T-helper 2 cell treated with Interferon-gamma antibody and Interleukin-4, amounts not matched to agents 100 ng/mL and 5 ng/mL, for 36 hours (primary cell): ENCODE measurements around the gene ZFYVE21. TPM values are rescaled to one million over a fixed set of nuclear protein-coding genes. Genes with fewer than 3 reads are reported as not detected.

ENCODE experiments used
- intact Hi-C: fragments of 100-400 bp; cut with micrococcal nuclease; formaldehyde crosslinking; loops from one replicate; pipeline ENCODE4 v1.15.1; 2023
- total RNA-seq: library from RNA; stranded (reverse); gene quantifications from 2 replicates; pipeline ENCODE4 v1.2.3, GENCODE V29; 2022

ZFYVE21 gene
- total RNA-seq, 1 donor from 2014 or later, result 16.4 TPM

GRCh38 chr14:103704708-103705107 lies 10.9 kb upstream of the ZFYVE21 start:
- intact Hi-C loops, result no loop called here

- intact Hi-C loops, result no loop called here
Measured at GRCh38 chr14:103705118-103705503, 10.5 kb upstream of the ZFYVE21 start.

- intact Hi-C loops, result no loop called here
Measured at GRCh38 chr14:103705504-103706284, 9.9 kb upstream of the ZFYVE21 start.

- intact Hi-C loops, result no loop called here
Measured at GRCh38 chr14:103706551-103707328, 8.9 kb upstream of the ZFYVE21 start.

- intact Hi-C loops, result no loop called here
Measured at GRCh38 chr14:103707329-103708263, 8.0 kb upstream of the ZFYVE21 start.

- intact Hi-C loops, result no loop called here
Measured at GRCh38 chr14:103708750-103709187, 6.8 kb upstream of the ZFYVE21 start.

- intact Hi-C loops, result no loop called here
Measured at GRCh38 chr14:103709814-103710213, 5.8 kb upstream of the ZFYVE21 start.

GRCh38 chr14:103710771-103711377 lies 4.7 kb upstream of the ZFYVE21 start:
- intact Hi-C loops, result no loop called here

GRCh38 chr14:103711516-103712431 lies 3.8 kb upstream of the ZFYVE21 start:
- intact Hi-C loops, result no loop called here

- intact Hi-C loops, result no loop called here
Measured at GRCh38 chr14:103712633-103713247, 2.9 kb upstream of the ZFYVE21 start.

- intact Hi-C loops, result loop anchor here (2.0 kb wide), 1 partner anchor 151 kb away; the partner anchor contains the start of genes BAG5 and COA8
Measured at GRCh38 chr14:103713304-103714062, 2.1 kb upstream of the ZFYVE21 start.

- intact Hi-C loops, result loop anchor here (2.0 kb wide), 1 partner anchor 151 kb away; the partner anchor contains the start of genes BAG5 and COA8
Measured at GRCh38 chr14:103714063-103714724, 1.4 kb upstream of the ZFYVE21 start.

- intact Hi-C loops, result loop anchor here (5.0 kb wide), 1 partner anchor 1776 kb away; the partner anchor contains the start of gene TEDC1
Measured at GRCh38 chr14:103716091-103716801, 636 bp downstream of the ZFYVE21 start.

- intact Hi-C loops, result loop anchor here (5.0 kb wide), 1 partner anchor 1775 kb away; the partner anchor contains the start of gene TEDC1
Measured at GRCh38 chr14:103716899-103717411, 1.3 kb downstream of the ZFYVE21 start.

GRCh38 chr14:103718572-103718971 lies 3.0 kb downstream of the ZFYVE21 start:
- intact Hi-C loops, result loop anchor here (5.0 kb wide), 1 partner anchor 1774 kb away; the partner anchor contains the start of gene TEDC1

- intact Hi-C loops, result loop anchor here (5.0 kb wide), 1 partner anchor 1773 kb away; the partner anchor contains the start of gene TEDC1
Measured at GRCh38 chr14:103719751-103720150, 4.1 kb downstream of the ZFYVE21 start.
